Right hindlimb (tissue), 1 donor: Measurements from ENCODE around the gene CASK.
A peak's percentile ranks its signal among the peaks of the same experiment; 100 is the strongest.

Experiments
- DNase-seq: peaks from one replicate; pipeline ENCODE4 v3.0.0-alpha.2; 2018

Gene CASK

GRCh38 chrX:41827886-41828285, 95.5 kb downstream of the CASK start:
- no peak for DNase-seq

- no peak for DNase-seq
These were observed 97.6 kb downstream of the CASK start for GRCh38 chrX:41825796-41826195.

DNA sequence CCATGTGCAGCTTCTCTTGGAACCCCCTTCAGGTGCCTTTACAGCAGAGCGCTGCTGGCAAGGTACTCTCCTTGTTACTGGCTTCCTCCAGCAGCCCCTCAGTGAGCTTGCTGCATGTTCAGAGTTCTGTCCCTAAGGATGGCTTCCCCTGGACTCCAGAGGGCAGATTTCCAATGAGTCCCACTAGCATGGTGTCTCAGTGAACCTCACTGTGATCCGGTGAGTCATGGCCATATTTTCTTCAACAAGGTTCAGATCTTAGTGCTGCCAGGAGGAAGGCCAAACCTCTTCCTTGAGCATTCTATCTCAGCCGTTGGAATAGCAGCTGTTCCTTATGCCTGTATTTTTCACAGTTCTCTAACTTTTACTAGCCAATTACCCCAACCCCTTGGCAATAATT, 98.8 kb downstream of the CASK start:
- DNase-seq = no peak

DNA sequence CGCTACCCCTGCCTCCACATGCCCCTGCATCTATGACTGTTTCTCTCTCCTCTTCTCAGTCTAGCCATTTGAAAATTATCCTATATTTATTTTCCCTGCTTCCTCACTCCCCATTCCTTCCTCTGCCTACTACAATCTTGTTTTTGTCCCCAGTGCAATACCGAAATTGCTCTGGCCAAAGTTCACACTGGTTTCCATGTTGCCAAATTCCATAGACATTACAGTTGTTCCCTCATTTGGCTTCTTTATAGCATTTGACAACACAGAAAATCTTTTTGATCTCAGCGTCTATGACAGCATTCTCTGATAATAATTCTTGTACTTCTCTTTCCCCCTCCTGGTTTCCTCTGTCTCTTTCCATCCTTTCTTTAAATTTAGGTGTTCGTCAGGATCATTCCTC, 100.0 kb downstream of the CASK start:
- DNase-seq = no peak

GRCh38 chrX:41822892-41823291, 100.5 kb downstream of the CASK start:
- no peak for DNase-seq

DNA sequence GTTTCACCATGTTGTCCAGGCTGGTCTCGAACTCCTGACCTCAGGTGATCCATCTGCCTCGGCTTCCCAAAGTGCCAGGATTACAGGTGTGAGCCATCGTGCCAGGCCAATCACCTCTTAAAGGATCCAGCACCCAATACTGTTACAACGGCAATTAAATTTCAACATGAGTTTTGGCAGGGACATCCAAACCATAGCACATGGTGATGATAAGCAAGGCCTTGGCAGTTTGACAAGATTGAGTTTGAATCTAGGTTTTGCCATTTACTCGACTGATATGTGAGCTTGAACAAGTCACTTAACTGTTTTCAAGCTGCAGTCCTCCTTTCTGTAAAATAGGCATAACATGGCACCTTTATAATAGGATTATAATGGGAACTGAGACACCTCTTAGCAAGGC, 115.3 kb downstream of the CASK start:
- DNase-seq = no peak

- no peak for DNase-seq
These were observed 120.4 kb downstream of the CASK start for GRCh38 chrX:41802958-41803357.

DNA sequence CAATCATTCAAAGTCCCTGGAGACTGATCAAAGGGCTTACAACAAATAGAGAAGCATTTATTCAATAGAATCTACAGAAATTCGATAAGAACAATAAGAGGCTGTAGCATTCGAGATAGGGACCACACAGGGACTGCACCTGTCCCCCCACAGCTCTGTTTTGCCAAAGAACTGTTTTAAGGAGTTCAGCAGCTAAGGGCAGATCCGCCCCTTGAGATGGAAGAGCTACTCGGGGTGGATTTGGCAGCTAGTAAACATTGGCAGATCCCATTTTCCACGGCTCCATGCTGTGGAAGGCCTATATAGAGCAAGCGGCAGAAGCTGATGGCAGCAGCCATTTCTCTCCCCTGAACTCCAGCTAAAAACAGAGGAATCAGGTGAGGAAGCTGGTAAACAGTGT, 123.7 kb downstream of the CASK start:
- no peak for DNase-seq

DNA sequence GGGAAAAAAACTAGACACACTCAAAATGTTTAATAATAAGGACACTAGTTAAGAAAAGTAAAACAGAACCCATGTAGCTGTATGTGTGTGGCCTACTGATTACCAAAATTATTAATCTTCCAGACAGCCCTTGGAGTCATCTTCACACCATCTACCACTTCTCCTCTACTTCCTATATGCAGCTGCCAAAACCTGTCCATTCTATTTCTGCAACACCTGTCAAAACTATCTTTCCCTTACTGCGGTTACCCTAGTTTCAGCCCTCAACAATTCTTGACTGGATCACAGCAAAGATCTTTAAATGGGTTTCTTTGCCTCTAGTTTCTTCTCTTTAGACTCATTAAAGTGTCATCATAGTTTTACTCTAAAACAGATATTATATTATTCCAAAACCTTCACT, 126.8 kb downstream of the CASK start:
- DNase-seq = no peak

GRCh38 chrX:41796046-41796445, 127.3 kb downstream of the CASK start:
- no peak for DNase-seq

DNA sequence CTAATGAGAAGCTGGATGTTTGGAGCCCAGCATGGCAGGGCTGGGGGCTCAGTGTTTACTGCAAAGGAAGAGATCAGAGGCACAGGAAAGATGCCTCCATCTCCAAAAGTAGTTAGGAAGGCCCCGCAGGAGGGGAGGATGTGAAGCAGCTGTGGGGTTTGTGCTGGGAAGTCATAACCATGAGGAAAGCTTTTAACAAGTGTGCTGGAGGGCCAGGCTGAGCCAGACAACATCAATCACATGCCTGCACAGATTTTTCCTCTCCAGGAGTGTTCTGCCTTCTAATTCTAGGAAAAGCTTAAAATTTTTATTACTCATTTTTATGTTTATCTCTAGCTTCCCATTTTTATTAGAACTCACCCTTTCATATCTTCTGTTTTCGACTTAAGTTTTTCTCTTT, 134.0 kb downstream of the CASK start:
- DNase-seq = peak; percentile 22

DNA sequence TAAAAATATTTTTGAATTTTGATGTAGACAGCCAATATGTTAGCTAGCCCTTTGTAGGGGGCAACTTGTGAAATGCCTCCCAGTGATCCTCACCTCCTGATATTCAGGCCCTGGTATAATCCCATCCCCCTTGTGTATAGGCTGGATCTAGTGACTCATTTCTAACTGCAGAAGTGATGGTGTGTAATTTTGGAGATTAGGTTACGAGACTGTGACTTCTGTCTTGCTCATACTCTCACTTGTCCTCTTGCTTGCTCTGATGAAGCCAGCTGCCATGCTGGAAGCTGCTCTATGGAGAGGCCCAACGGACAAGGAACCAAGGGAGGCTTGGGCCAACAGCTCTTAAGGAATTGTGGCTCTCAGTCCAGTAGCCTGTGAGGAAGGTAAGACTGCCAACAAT, 137.7 kb downstream of the CASK start:
- no peak for DNase-seq

- DNase-seq = no peak
These were observed 141.9 kb downstream of the CASK start for GRCh38 chrX:41781500-41781899.

- DNase-seq = no peak
These were observed 143.4 kb downstream of the CASK start for GRCh38 chrX:41779941-41780340.

GRCh38 chrX:41779030-41779564, 144.3 kb downstream of the CASK start:
- DNase-seq = peak; percentile 18

- DNase-seq = no peak
These were observed 161.7 kb downstream of the CASK start for GRCh38 chrX:41761702-41762101.

DNA sequence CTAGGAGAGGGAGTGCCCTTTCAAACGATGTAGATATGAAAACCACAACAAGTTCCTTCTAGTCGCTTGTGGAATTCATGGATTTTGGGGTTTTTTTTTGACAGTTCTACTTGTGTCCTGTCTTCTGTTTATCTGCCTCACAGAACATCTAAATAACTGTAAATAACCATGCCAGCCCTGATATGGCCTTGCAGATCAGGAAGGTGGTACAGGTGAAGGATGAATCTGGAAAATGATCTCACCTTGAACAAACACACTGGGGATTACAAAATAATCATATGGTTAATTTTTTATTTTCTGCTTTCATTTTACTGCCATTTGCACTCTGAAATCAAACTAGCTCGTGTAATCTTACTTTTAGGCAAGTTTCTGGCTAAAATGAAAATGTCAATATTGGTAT, 162.2 kb downstream of the CASK start:
- no peak for DNase-seq

DNA sequence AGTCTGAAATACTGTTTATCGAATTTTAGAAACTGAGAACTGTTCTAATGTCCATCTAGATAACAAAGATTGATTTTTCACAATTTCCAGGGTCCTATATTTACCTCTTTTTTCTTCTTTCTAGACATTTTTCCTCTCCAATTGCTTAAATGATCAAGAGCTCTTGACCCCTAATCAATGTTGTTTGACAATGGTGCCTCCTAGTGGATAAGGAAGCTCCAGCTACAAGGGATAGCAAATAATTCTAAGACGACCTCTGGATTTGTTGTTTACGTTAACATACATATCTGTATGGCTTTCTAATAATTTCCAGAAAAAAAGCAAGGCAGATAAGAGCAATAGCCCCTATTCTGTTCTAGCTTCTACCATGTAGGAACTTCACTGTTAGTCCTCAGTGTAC, 163.5 kb downstream of the CASK start:
- no peak for DNase-seq

DNA sequence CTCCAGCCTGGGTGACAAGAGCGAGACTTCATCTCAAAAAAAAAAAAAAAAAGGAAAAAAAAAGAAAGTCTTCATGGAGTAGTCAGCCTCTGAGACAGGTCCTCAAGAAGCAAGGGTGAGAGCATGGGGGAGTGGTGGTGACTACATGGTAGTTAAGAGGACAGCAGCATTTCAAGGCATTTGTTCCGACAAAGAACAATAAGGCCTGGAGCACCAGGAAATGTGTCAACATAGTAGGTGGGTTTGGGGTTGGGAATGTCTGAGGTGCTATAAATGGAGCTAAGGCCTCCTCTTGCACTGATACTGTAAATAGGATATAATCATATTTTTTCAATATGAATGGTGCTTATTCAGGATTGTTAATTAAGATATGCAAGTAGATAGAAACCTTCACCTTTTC, 165.0 kb downstream of the CASK start:
- no peak for DNase-seq

DNA sequence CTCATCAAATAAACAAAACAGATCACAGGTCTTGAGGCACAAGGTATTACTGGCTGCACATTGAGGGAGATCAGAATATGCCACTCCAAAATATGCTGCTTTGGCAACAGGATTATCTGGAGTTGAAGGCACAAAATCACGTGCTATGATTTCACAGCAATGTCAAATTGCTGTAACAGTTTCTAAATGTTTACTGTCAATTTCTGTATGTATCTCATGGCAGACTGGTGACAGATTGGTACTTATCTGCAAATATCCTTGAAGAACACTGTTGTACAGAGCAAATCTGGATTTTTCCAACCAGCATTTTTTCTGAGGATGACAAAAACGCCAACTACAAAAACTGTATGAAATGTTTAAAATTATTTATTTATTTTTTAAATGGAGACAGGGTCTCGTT, 172.6 kb downstream of the CASK start:
- no peak for DNase-seq

DNA sequence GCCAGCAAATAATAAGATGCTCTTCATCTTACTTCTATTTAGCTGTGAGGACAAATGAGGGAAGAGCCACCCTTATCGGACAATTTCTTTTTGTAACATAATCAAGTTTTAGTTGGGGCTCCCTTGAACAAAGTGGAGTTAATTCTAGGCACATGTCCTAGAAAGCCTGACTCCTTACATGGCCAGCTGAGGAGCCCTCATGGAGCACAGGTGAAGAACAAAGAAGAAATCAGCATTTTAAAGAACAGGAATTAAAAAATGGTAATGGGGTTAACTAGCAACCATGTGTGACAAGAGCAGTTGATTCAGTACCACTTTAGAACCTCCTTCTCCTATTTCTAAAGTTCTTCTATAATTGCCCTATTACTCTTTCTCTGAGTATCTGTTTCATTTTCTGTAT, 183.5 kb downstream of the CASK start:
- no peak for DNase-seq

GRCh38 chrX:41737065-41737464, 186.3 kb downstream of the CASK start:
- no peak for DNase-seq

- no peak for DNase-seq
These were observed 188.8 kb downstream of the CASK start for GRCh38 chrX:41734530-41734929.

DNA sequence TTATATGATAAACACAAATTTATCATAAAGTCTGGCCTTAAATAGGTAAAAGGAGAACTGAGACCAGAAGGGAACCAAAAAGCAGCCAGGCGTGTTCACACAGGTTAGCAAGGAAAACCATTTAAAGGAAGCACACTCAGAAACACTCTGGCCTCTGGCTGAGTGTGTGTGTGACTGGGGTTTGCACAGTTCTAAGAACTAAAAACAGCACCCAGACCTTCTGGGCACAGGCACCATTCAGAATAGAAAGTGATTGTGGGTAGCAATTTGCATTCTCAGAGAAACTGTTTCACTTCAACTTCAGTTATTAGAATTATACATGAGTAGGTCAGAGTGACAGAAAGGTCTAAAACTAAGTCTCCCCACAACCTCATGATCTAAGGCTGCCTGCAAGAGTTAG, 189.4 kb downstream of the CASK start:
- no peak for DNase-seq

- DNase-seq = no peak
These were observed 191.1 kb downstream of the CASK start for GRCh38 chrX:41732260-41732659.

- DNase-seq = no peak
These were observed 193.3 kb downstream of the CASK start for GRCh38 chrX:41730081-41730480.
